Esophagus (tissue), 2 donors: Measurements from ENCODE around the gene SH3TC1. TPM values are rescaled to one million over a fixed set of nuclear protein-coding genes. Genes with fewer than 3 reads are reported as not detected.

Source experiments
- H3K27ac ChIP-seq, 2 donors: one replicate each; pipeline ENCODE4 v1.5.1; 2013; ENCODE audit warnings: low read depth in 2 of 2, mild to moderate bottlenecking in 2 of 2, inconsistent platforms in 1 of 2, low read length in 1 of 2, moderate library complexity in 1 of 2
- H3K27me3 ChIP-seq, 2 donors: one replicate each; pipeline ENCODE4 v1.6.1; 2013; ENCODE audit warnings: low read length in 2 of 2, control low read depth in 1 of 2, mild to moderate bottlenecking in 1 of 2; ENCODE audit not compliant: insufficient read depth in 2 of 2, control insufficient read depth in 1 of 2
- H3K36me3 ChIP-seq, 2 donors: one replicate each; pipeline ENCODE4 v1.6.1; 2013; ENCODE audit warnings: low read length in 1 of 2; ENCODE audit not compliant: control insufficient read depth in 2 of 2, insufficient read depth in 2 of 2
- H3K4me1 ChIP-seq, 2 donors: one replicate each; pipeline ENCODE4 v1.6.1; 2013; ENCODE audit warnings: low read length in 1 of 2; ENCODE audit not compliant: control insufficient read depth in 2 of 2, insufficient read depth in 2 of 2
- H3K4me3 ChIP-seq, 2 donors: one replicate each; pipeline ENCODE4 v1.5.1; 2013; ENCODE audit warnings: low read length in 2 of 2, mild to moderate bottlenecking in 2 of 2, low read depth in 1 of 2, moderate library complexity in 1 of 2
- H3K9me3 ChIP-seq, 2 donors: one replicate each; pipeline ENCODE4 v1.6.1; 2013; ENCODE audit warnings: mild to moderate bottlenecking in 2 of 2, low read depth in 1 of 2, low read length in 1 of 2, moderate library complexity in 1 of 2; ENCODE audit not compliant: control insufficient read depth in 2 of 2, insufficient read depth in 1 of 2
- WGBS, 2 donors: extraction: QIAGEN DNeasy Blood & Tissue Kit; methylation state at CpG; one replicate each; pipeline ENCODE4 v1.1.7; 2013; 5-methylcytosine and 5-hydroxymethylcytosine counted together
- polyA plus RNA-seq, 2 donors: library from polyadenylated mRNA; stranded (reverse); fragments of 200-250 nt; gene quantifications; one replicate each; pipeline ENCODE4 v1.2.3, GENCODE V29; 2013
- donor health status: healthy with polysubstance abuse.
- donor health status: Bipolar disorder and iron deficiency.

The SH3TC1 gene
- polyA plus RNA-seq, 2 donors, result 18.0 to 19.2 TPM

- no peaks in the 10 kb centered on the region for H3K27me3 ChIP-seq
- H3K36me3 ChIP-seq, result peaks cover 0 to 5% of the 10 kb centered on the region in 2 donors
- no peak overlapping the region for H3K4me3 ChIP-seq
- H3K9me3 ChIP-seq, result no peaks in the 10 kb centered on the region
- WGBS, 2 donors, result 89 to 90% methylated on average over 18 of the region's 18 CpGs
- no peak overlapping the region for H3K27ac ChIP-seq
- peaks cover 0 to 10% of the 10 kb centered on the region in 2 donors for H3K4me1 ChIP-seq
These were observed 45.1 kb downstream of the SH3TC1 start for GRCh38 chr4:8244001-8244757.

- WGBS, 2 donors, result 94 to 96% methylated on average over 19 of the region's 19 CpGs
- Histone ChIP-seq H3K9me3 (no peaks in the 10 kb centered on the region), H3K27ac (no peak overlapping the region), H3K36me3 (peaks cover 0 to 2% of the 10 kb centered on the region in 2 donors), H3K4me3 (no peak overlapping the region), H3K4me1 (peaks cover 0 to 9% of the 10 kb centered on the region in 2 donors), H3K27me3 (no peaks in the 10 kb centered on the region)
These were observed 45.9 kb downstream of the SH3TC1 start for GRCh38 chr4:8244931-8245460.

GRCh38 chr4:8245884-8246833 lies 47.1 kb downstream of the SH3TC1 start:
- Histone ChIP-seq H3K9me3 (no peaks in the 10 kb centered on the region), H3K4me1 (peaks cover 0 to 9% of the 10 kb centered on the region in 2 donors), H3K36me3 (no peaks in the 10 kb centered on the region), H3K27me3 (no peaks in the 10 kb centered on the region), H3K4me3 (no peak overlapping the region), H3K27ac (no peak overlapping the region)
- 91% methylated on average over 31 of the region's 31 CpGs for WGBS, 2 donors

- no peaks in the 10 kb centered on the region for H3K27me3 ChIP-seq
- WGBS, 2 donors, result 78 to 81% methylated on average over 31 of the region's 31 CpGs
- peak overlapping the region in 1 of 2 donors; percentile 11 for H3K27ac ChIP-seq
- H3K36me3 ChIP-seq, result no peaks in the 10 kb centered on the region
- no peak overlapping the region for H3K4me3 ChIP-seq
- no peaks in the 10 kb centered on the region for H3K9me3 ChIP-seq
- H3K4me1 ChIP-seq, result peaks cover 0 to 8% of the 10 kb centered on the region in 2 donors
These were observed 48.2 kb downstream of the SH3TC1 start for GRCh38 chr4:8247047-8247930.

GRCh38 chr4:8248091-8248490 lies 49.0 kb downstream of the SH3TC1 start:
- H3K27ac ChIP-seq, result peak overlapping the region in 1 of 2 donors; percentile 11

GRCh38 chr4:8250227-8250626 lies 51.1 kb downstream of the SH3TC1 start:
- Histone ChIP-seq H3K4me1 (peaks cover 2 to 6% of the 10 kb centered on the region in 2 donors), H3K27ac (no peak overlapping the region), H3K9me3 (no peaks in the 10 kb centered on the region), H3K27me3 (no peaks in the 10 kb centered on the region), H3K4me3 (no peak overlapping the region), H3K36me3 (no peaks in the 10 kb centered on the region)
- 55 to 56% methylated on average over 3 of the region's 3 CpGs for WGBS, 2 donors

More at GRCh38 chr4:8248091-8248490, 49.0 kb downstream of the SH3TC1 start:
- 74 to 78% methylated on average over 7 of the region's 7 CpGs for WGBS, 2 donors
- Histone ChIP-seq H3K27me3 (no peaks in the 10 kb centered on the region), H3K36me3 (no peaks in the 10 kb centered on the region), H3K4me1 (peaks cover 0 to 6% of the 10 kb centered on the region in 2 donors), H3K4me3 (no peak overlapping the region), H3K9me3 (no peaks in the 10 kb centered on the region)

- no peaks in the 10 kb centered on the region for H3K27me3 ChIP-seq
- no peak overlapping the region for H3K27ac ChIP-seq
- no peaks in the 10 kb centered on the region for H3K9me3 ChIP-seq
- peaks cover 2 to 7% of the 10 kb centered on the region in 2 donors for H3K4me1 ChIP-seq
- no peaks in the 10 kb centered on the region for H3K36me3 ChIP-seq
- H3K4me3 ChIP-seq, result no peak overlapping the region
- WGBS, 2 donors, result 76 to 92% methylated on average over 7 of the region's 7 CpGs
These were observed 51.5 kb downstream of the SH3TC1 start for GRCh38 chr4:8250637-8251036.

GRCh38 chr4:8251110-8251883 lies 52.2 kb downstream of the SH3TC1 start:
- H3K36me3 ChIP-seq, result no peaks in the 10 kb centered on the region
- H3K27ac ChIP-seq, result no peak overlapping the region
- 83 to 85% methylated on average over 24 of the region's 24 CpGs for WGBS, 2 donors
- H3K4me3 ChIP-seq, result no peak overlapping the region
- H3K27me3 ChIP-seq, result no peaks in the 10 kb centered on the region
- peaks cover 2 to 12% of the 10 kb centered on the region in 2 donors for H3K4me1 ChIP-seq
- no peaks in the 10 kb centered on the region for H3K9me3 ChIP-seq
